Uterus (tissue), 4 donors: ENCODE results near the gene MYOCD. TPM values are rescaled to one million over a fixed set of nuclear protein-coding genes. Genes with fewer than 3 reads are reported as not detected.

Experiments used
- DNase-seq, 2 donors: peaks; one replicate each; pipeline ENCODE4 v3.0.0-alpha.2; 2019 to 2020
- H3K27ac ChIP-seq, 2 donors: fragments of 200-600 bp; sonication (generic); 1 replicate in 1 of 2; 2 replicates in 1 of 2; pipeline ENCODE4 v1.5.1; 2016 to 2018
- H3K27me3 ChIP-seq, 2 donors: fragments of 200-600 bp; sonication (generic); one replicate each; pipeline ENCODE4 v1.5.1; 2018 to 2019; ENCODE audit warnings: control low read depth in 1 of 2
- H3K36me3 ChIP-seq, 2 donors: fragments of 200-600 bp; sonication (generic); one replicate each; pipeline ENCODE4 v1.5.1; 2019; ENCODE audit warnings: control low read depth in 1 of 2
- H3K4me1 ChIP-seq, 2 donors: fragments of 200-600 bp; sonication (generic); one replicate each; pipeline ENCODE4 v1.5.1; 2018 to 2019; ENCODE audit warnings: control low read depth in 1 of 2
- H3K4me3 ChIP-seq, 2 donors: fragments of 200-600 bp; sonication (generic); 1 replicate in 1 of 2; 2 replicates in 1 of 2; pipeline ENCODE4 v1.5.1; 2018 to 2019; ENCODE audit warnings: mild to moderate bottlenecking in 1 of 2
- H3K9me3 ChIP-seq, 2 donors: fragments of 200-600 bp; sonication (generic); one replicate each; pipeline ENCODE4 v1.5.1; 2019; ENCODE audit warnings: control low read depth in 1 of 2
- CTCF ChIP-seq, 4 experiments: fragments of 200-600 bp in 2 of 4; fragments of 450-650 bp in 2 of 4; sonication (generic) in 2 of 4; IDR thresholded peaks; one replicate each; pipeline ENCODE4 v1.5.1; 2016 to 2019; ENCODE audit warnings: antibody characterized with exemption in 4 of 4, mild to moderate bottlenecking in 2 of 4, moderate library complexity in 1 of 4
- POLR2A ChIP-seq, 2 donors: fragments of 450-650 bp; IDR thresholded peaks; one replicate each; pipeline ENCODE4 v1.6.1; 2016; ENCODE audit warnings: antibody characterized with exemption in 2 of 2, mild to moderate bottlenecking in 1 of 2, moderate library complexity in 1 of 2
- intact Hi-C: fragments of 100-400 bp; cut with DNase I; formaldehyde crosslinking; loops from one replicate; pipeline ENCODE4 v1.15.1; 2023; ENCODE audit warnings: low total_unique reads
- total RNA-seq, 4 donors: library from RNA; depleted of rRNA in 3 of 4; stranded (reverse); fragments of >200 nt in 3 of 4; gene quantifications; one replicate each; pipeline versions ENCODE4 v1.1.0 to v1.2.4, GENCODE V29; 2014 to 2023
- donor health status: DM: yes; HTN: yes; CAD: no.

MYOCD gene
- total RNA-seq, 4 donors from 2014 or later: 3.3 to 54.6 (median 14.6) TPM

- peak in 1 of 2 donors; percentile 15 for DNase-seq
- intact Hi-C loops: no loop called here
Measured at GRCh38 chr17:12812877-12813276, 147.2 kb downstream of the MYOCD start.

GRCh38 chr17:12813664-12814063, 148.0 kb downstream of the MYOCD start:
- H3K27me3 ChIP-seq: no peaks in the 10 kb centered on the region
- intact Hi-C loops: no loop called here
- H3K4me1 ChIP-seq: no peaks in the 10 kb centered on the region
- no peaks in the 10 kb centered on the region for H3K9me3 ChIP-seq
- H3K27ac ChIP-seq: no peak overlapping the region
- H3K36me3 ChIP-seq: no peaks in the 10 kb centered on the region
- no peak for DNase-seq
- no peak for TF ChIP-seq POLR2A (IDR thresholded peaks at IDR 0.05)
- TF ChIP-seq CTCF (IDR thresholded peaks at IDR 0.05): no peak
- no peak overlapping the region for H3K4me3 ChIP-seq

More at GRCh38 chr17:12812877-12813276, 147.2 kb downstream of the MYOCD start:
- H3K4me1 ChIP-seq: no peaks in the 10 kb centered on the region
- H3K27ac ChIP-seq: peak overlapping the region in 1 of 2 donors; percentile 34
- no peak overlapping the region for H3K4me3 ChIP-seq
- no peak for TF ChIP-seq POLR2A (IDR thresholded peaks at IDR 0.05)
- TF ChIP-seq CTCF (IDR thresholded peaks at IDR 0.05): no peak
- no peaks in the 10 kb centered on the region for H3K27me3 ChIP-seq
- no peaks in the 10 kb centered on the region for H3K36me3 ChIP-seq
- H3K9me3 ChIP-seq: peaks cover 0 to 3% of the 10 kb centered on the region in 2 donors

GRCh38 chr17:12814718-12815117, 149.0 kb downstream of the MYOCD start:
- intact Hi-C loops: no loop called here
- H3K27me3 ChIP-seq: no peaks in the 10 kb centered on the region

GRCh38 chr17:12815642-12816141, 150.0 kb downstream of the MYOCD start:
- Histone ChIP-seq H3K36me3 (no peaks in the 10 kb centered on the region), H3K4me1 (no peaks in the 10 kb centered on the region), H3K27ac (peak overlapping the region in 1 of 2 donors; percentile 2), H3K9me3 (no peaks in the 10 kb centered on the region), H3K4me3 (no peak overlapping the region), H3K27me3 (no peaks in the 10 kb centered on the region)
- intact Hi-C loops: no loop called here
- DNase-seq: no peak
- TF ChIP-seq CTCF (IDR thresholded peaks at IDR 0.05) (no peak), POLR2A (IDR thresholded peaks at IDR 0.05) (no peak)

More at GRCh38 chr17:12814718-12815117, 149.0 kb downstream of the MYOCD start:
- H3K27ac ChIP-seq: no peak overlapping the region
- H3K4me3 ChIP-seq: no peak overlapping the region
- H3K36me3 ChIP-seq: no peaks in the 10 kb centered on the region
- TF ChIP-seq CTCF (IDR thresholded peaks at IDR 0.05) (no peak), POLR2A (IDR thresholded peaks at IDR 0.05) (no peak)
- no peaks in the 10 kb centered on the region for H3K4me1 ChIP-seq
- H3K9me3 ChIP-seq: no peaks in the 10 kb centered on the region
- DNase-seq: no peak

Other genes with a start within 250 kb of the MYOCD start
- 10 to 100 TPM in 2 of 4 donors, 1 to 10 TPM in 2; 2.6 to 19.1 (median 13.2) TPM for gene ARHGAP44, start 123.6 kb downstream of the MYOCD start, total RNA-seq